MV-4-11 (cell line): Measurements from ENCODE around the gene ITPR1.

Experiments used
- DNase-seq: peaks from one replicate; lab custom pipeline; 2025; lab: John Stamatoyannopoulos, UW

ITPR1 gene

GRCh38 chr3:4855676-4856075, 362.5 kb downstream of the ITPR1 start:
- no peak for DNase-seq

DNA sequence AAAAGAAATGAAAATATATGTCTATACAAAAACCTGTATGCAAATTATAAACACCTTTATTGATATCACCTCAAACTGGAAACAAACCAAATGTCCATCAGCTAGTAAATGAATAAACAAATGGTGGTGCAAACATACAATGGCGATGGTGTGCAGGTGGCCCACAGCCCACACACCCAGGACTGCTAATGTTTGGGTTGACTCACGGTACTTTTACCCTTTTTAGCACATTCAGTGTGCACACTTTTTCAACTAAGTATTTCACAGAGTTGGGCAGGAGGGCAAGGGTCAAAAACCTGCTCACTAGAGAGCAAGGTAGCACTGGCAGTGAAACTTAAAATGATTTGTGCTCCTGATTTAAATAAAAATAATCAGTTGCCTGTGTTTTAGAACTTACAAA, 363.0 kb downstream of the ITPR1 start:
- DNase-seq: no peak

DNA sequence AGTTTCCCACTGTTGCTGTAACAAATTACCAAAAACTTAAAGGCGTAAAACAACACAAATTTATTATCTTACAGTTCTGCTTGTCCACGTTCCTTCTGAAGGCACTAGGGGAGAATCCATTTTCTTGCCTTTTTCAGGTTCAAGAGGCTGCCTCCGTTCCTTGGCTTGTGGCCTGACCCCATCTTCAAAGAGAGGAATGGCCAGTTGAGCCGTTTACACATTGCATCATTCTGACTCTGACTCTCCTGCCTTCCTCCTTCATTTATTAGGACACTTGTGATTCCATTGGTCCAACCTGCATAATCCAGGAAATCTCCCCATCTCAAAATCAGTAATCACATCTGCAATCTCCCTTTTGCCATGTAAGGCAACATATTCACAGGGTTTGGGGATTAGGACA, 363.4 kb downstream of the ITPR1 start:
- no peak for DNase-seq

- peak; percentile 5 for DNase-seq
These were observed 363.8 kb downstream of the ITPR1 start for GRCh38 chr3:4856986-4857385.

GRCh38 chr3:4859788-4860187, 366.6 kb downstream of the ITPR1 start:
- DNase-seq: no peak

- DNase-seq: no peak
These were observed 369.8 kb downstream of the ITPR1 start for GRCh38 chr3:4862973-4863372.

- DNase-seq: peak; percentile 20
These were observed 371.4 kb downstream of the ITPR1 start for GRCh38 chr3:4864503-4864902.

GRCh38 chr3:4865714-4866113, 372.6 kb downstream of the ITPR1 start:
- DNase-seq: no peak

GRCh38 chr3:4866866-4867265, 373.7 kb downstream of the ITPR1 start:
- no peak for DNase-seq

DNA sequence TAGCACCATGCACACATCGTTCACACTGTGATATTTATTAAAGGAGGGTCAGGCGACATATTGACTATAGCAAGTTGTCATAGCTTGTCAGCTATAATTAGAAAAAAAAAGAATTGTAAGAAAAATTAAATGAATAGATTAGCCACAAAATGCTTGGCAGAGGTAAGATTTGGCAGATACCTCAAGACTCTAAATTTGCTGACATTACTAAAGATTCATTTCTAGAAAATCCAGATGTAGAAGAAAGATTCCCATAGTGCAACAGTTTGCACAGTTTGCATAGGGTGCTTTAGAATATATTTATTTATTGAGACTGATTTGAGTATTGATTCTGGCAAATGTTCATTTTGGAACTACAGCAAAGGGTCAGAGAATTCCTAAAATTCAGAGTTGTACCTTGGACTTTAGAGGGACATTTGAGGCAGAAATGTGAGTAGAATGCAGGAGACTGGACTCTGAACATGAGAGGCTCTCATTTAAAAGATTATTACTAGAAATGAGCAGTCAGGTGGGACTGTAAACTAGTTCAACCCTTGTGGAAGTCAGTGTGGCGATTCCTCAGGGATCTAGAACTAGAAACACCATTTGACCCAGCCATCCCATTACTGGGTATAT, 384.1 kb downstream of the ITPR1 start:
- DNase-seq: no peak

DNA sequence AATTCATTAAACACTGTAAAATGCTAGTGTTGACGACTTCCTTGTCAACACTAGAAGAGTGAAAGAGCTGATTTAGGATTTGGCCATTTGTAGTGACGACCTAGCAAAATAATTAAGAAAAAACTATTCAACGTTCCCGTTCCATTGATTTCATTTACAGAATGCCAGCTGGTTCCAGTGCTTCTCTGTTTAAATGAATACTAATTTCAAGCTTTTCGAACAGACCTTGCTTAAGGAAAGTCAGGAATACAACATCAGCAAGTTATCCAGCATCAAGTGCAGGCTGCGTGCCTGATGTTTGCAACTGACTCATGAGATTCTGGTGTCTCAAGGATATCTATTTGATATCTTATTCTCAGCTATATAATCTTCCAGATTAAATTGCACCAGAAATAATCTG, 387.7 kb downstream of the ITPR1 start:
- no peak for DNase-seq

GRCh38 chr3:4882548-4882947, 389.4 kb downstream of the ITPR1 start:
- no peak for DNase-seq

DNA sequence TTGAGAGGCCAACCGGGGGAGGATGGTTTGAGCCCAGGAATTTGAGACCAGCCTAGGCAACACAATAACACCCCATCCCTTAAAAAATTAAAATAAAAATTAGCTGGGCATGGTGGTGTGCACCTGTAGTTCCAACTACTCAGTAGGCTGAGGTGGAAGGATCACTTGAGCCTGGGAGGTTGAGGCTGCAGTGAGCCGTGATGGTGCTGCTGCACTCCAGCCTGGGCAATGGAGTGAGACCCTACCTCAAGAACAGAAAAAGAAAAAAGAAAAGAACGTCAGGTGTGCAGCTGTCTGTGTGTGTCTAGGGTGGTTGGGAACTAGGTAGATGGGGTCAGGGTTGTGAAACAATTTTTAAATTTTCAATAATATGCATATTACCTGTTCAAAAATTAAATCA, 389.9 kb downstream of the ITPR1 start:
- no peak for DNase-seq

DNA sequence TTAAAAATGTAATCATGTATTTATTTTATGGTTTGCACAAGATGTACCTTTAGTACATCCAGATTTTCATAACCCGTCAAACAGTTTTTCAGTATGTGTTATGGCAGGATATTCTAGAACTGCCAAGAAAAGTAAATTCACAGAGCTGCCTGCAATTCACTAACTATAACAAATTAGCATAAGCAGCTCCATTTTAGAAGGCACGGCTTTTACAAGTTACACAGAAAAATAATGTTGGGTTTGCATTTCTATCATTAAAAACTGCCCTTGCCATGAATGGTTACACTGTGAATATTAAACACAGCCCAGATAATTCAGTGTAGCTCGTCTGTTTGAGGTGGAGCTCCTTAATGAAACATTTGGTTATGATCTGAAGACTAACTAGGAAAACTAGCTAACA, 391.7 kb downstream of the ITPR1 start:
- no peak for DNase-seq

GRCh38 chr3:4885316-4885715, 392.2 kb downstream of the ITPR1 start:
- DNase-seq: no peak

DNA sequence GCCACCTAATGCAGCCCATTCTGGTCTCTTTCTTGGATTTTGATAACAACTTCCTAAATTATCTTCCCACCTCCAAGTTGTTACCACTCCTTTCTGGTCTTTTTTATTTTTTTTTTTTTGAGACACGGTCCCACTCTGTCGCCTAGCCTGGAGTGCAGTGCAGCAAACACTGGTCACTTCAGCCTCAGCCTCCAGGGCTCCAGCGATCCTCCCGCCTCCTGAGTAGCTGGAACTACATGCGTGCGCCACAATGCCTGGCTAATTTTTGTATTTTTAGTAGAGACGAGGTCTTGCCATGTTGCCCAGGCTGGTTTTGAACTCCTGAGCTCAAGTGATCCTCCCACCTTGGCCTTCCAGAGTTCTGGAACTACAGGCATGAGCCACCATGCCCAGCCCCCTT, 393.3 kb downstream of the ITPR1 start:
- DNase-seq: no peak

DNA sequence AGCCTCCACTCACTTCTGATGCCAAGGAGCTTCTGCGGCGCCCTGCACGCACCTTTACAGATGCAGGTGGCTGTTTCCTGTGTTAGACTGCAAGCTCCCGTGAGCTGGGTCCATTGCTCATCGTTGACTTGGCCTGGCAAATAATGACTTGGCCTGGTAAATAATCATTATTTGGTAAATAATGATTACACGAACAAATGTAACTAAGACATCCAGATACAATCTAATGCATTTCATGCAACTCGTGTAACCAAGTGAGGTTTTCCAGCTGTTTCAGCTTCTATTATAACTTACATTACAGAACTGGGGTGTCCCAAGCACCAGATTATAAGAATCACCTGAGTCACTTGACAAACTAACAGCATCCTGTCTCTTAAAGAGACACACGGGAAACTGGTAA, 394.0 kb downstream of the ITPR1 start:
- DNase-seq: no peak

DNA sequence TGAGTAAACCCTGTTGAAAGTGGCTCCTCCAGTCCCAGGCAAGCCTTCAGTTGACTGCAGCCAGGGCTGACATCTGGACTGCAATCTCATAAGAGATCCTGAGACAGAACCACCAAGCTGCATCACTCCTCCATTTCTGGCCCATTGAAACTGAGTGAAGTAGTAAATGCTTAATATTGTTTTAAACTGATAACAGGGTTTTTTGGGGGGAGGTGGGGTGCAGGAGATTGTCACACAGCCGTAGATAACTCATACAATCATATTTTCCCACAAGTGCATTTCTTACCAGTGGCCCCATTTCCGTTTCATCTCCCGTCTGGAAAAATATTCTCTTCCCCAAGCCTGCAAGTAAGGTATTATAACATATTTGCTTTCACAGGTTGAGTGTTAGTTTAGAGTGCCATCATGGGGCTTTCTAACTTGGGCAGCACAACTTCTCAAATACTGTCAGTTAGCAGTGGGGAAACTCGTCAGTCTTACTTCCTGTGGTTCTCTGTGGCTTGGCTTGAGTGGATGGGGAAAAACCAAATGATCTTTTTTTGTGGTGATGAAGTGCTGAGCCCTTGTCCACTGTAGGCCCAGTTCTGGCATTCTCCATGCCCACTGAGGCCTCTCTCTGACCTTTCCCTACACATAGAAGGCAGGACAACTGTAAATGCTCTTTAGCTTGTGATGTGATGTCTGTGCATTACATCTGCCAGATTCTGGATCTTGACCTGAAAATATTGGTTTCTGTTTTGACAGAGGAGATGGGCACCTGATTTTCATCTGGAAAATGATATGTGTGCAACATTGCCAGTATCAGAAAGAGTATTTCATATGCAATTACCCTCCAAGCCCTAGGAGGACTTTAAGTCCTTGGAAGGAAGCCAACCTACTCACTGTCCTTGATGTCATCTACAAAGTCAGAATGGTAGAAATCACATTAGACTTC, 396.0 kb downstream of the ITPR1 start:
- DNase-seq: peak; percentile 69

- no peak for DNase-seq
These were observed 396.7 kb downstream of the ITPR1 start for GRCh38 chr3:4889896-4890295.

DNA sequence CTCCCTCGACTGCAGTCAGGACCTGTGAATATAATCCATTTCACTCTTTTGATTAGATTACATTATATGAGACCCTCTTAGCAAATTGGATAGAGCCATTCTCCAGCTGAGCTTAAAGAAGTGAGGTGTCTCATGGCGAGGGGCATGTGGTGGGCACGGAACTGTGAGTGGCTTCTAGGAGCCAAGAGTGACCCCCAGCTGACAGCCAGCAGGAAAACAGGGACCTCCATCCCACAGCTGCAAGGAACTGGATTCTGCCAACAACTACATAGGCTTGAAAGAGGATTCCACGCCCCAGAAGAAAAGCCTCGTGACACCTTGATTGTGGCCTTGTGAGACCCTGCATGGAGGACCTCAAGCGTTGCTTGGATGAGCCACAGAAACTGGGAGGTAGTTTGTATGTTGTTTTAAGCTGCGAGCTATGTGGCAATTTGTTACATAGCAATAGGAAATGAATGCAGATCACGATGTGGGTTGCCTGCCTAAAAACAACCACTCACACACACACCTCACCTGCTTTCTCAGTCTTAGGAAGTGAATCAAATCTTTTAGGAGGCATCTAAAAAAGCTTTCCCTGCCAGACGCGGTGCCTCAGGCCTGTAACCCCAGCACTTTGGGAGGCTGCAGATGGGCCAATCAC, 401.9 kb downstream of the ITPR1 start:
- no peak for DNase-seq

DNA sequence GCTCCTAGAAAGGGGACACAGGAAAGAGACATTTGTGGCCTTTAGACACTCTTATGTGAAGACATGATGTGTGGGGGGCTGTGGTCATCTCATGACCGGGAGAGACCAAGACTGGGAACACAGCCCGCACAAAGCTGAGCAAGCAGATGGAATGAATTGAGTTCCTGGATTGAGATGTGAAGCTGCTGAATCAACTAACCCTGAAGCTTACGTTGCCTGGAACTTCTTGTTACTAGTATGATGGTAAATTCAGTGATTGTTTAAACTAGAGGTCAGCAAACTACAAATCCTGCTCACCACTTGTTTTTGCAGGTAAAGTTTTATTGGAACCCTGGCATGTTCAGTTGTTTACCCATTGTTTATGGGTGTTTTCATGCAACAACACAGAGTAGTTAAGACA, 402.7 kb downstream of the ITPR1 start:
- no peak for DNase-seq
